GM12865 (cell line): ENCODE measurements around the gene NCOA4.

Experiments used
- DNase-seq: peaks from one replicate; pipeline ENCODE4 v3.0.0; 2010; ENCODE audit warnings: low read depth
- H3K4me3 ChIP-seq: 2 replicates; pipeline ENCODE4 v1.5.1; 2011; ENCODE audit warnings: mild to moderate bottlenecking, low read depth, low read length, control low read depth
- TF ChIP-seq, protein P1 (sequence below): IDR thresholded peaks from 2 replicates; pipeline ENCODE4 v1.5.1; 2011; ENCODE audit warnings: low read length, control low read depth, low read depth, inconsistent platforms; ENCODE audit not compliant: insufficient read depth; ENCODE audit errors: missing control alignments

The NCOA4 gene

DNA sequence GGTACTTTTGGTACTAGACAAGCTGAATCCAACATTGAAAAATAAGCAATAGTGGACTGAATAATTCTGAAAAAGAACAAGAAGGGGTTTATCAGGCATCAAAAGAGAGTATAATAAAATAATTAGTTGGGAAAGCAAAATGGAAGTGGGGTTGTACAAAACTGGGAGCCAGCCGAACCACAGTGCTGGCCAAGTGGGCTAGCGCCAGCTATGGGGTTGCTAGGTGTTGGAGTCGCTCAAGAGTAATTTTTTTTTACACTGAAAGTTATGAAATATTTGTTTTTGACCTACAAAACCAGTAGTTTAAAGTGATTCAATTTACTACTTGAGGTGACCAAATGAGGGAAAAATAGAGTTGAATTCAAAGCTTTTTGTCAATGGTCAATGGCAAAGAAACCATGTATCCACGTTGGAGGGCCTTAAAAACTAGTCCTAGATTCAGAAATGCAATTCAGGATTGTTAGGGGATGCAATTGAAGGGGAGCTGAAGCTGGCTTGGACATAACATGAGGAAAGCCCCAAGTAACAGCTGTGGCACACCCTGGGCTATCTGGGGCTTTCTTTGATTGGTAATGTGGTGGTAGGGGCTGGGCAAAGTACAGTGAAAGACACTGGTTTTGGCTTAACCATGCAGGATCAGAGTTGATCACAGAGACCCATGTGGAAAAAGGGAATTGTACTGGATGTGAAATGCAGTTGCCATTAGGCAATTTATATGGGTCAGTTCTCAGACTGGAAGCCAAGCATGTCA lies 43.9 kb upstream of the NCOA4 start:
- H3K4me3 ChIP-seq: no peak overlapping the region
- TF ChIP-seq, protein P1, sequence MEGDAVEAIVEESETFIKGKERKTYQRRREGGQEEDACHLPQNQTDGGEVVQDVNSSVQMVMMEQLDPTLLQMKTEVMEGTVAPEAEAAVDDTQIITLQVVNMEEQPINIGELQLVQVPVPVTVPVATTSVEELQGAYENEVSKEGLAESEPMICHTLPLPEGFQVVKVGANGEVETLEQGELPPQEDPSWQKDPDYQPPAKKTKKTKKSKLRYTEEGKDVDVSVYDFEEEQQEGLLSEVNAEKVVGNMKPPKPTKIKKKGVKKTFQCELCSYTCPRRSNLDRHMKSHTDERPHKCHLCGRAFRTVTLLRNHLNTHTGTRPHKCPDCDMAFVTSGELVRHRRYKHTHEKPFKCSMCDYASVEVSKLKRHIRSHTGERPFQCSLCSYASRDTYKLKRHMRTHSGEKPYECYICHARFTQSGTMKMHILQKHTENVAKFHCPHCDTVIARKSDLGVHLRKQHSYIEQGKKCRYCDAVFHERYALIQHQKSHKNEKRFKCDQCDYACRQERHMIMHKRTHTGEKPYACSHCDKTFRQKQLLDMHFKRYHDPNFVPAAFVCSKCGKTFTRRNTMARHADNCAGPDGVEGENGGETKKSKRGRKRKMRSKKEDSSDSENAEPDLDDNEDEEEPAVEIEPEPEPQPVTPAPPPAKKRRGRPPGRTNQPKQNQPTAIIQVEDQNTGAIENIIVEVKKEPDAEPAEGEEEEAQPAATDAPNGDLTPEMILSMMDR: no peak
- no peak for DNase-seq

DNA sequence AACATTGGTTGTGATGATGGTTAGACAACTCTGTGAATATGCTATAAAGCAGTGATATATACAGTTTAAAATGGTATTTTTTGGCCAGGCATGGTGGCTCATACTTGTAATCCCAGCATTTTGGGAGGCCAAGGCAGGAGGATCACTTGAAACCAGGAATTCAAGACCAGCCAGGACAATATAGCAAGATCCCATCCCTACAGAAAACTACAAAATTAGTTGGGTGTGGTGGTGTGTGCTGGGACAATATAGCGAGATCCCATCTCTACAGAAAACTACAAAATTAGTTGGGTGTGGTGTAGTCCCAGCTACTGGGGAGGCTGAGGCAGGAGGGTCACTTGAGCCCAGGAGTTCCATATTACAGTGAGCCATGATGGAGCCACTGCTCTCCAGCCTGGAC lies 43.1 kb upstream of the NCOA4 start:
- no peak overlapping the region for H3K4me3 ChIP-seq
- TF ChIP-seq, protein P1: no peak
- DNase-seq: no peak

DNA sequence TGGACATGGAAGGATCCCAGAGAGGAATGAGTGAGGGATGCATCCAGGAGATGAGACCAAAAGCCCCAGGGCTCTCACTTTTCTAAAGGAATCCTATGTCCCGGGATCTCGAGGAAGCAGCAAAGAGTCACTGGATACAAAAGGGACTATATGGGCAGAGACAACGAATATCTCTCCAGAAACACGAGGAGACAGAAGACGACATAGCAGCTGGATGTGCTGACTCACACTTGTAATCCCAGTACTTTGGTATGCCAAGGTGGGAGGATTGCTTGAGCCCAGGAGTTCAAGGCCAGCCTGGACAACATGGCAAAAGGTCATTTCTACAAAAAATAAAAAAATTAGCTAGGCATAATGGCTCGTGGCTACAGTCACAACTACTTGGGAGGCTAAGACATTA lies 40.3 kb upstream of the NCOA4 start:
- no peak for DNase-seq
- TF ChIP-seq, protein P1: no peak
- no peak overlapping the region for H3K4me3 ChIP-seq

DNA sequence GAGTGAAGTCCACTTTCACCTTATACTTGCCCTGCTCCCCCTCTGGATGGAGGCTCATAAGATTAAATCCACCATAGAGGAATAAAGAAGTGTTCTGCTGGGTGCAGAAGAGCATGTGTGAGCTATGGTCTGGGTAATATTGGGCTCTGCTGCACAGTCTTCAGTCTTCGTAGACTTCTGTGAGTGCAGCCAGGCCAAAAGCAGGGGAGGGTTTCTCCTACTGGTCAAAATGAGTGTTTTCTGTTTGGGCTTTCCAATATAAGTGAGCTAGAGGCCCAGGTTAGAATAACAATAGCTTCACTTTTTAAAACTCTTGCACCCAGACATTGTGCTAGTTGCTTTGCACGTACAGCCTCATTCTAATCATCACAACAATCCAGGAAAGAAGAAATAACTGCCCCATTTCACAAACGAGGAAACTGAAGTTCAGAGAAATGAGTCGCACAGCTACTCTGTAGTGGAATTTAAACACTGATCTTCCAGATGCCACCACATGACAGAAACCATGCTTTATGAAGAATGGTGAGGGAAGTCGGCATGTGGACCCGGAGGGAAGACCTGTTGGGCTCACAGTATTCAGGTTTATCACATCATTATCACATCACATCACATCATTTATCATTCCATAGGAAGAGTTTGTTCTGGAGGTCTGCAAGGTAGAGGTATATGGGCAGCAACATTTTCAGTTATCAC lies 39.5 kb upstream of the NCOA4 start:
- TF ChIP-seq, protein P1: no peak
- DNase-seq: no peak
- no peak overlapping the region for H3K4me3 ChIP-seq

DNA sequence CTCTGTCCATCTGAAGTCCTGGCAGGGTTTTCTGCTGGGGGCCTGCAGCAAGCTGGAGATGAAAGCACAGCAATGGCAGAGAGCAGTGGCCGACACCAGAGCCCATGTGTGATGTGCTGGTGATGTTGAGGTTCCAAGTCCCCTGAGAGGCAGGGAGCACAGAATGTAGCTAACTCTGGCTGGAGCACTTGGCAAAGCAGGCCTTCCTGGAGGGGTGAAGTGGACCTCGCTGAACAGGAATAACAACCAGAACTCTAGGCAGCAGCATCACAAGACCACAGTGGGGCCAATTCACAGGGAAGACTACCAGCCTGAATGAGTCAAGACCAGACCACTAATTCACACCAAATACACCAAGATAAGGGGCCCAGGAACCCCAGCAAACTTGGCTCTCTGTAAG lies 38.5 kb upstream of the NCOA4 start:
- TF ChIP-seq, protein P1: no peak
- DNase-seq: no peak
- H3K4me3 ChIP-seq: no peak overlapping the region

DNA sequence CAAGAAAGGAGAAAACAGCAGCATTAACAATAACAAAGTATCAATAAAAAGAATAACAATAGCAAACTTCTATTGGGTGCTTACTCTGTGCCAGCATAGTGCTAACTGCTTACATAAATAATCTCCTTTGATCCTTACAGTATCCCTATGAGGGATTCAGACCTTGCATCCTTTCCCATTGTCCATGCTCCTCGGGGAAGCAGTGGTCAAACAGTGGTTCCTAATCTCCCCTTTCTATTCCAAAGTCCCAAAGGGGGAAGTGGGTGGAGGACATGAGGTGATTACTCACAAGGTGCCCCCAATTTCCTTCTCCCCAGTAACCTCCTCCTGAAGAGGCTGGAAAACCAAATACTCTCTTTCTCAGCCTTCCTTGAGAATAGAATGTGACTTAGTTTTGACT lies 37.7 kb upstream of the NCOA4 start:
- DNase-seq: no peak
- no peak overlapping the region for H3K4me3 ChIP-seq
- TF ChIP-seq, protein P1: no peak
